ENCODE data around the gene UGT1A1.

UGT1A1 gene

GRCh38 chr2:233818639-233819621, 58.9 kb downstream of the UGT1A1 start:
- DNase-seq = no peak

- DNase-seq = no peak
Measured at GRCh38 chr2:233819884-233820773, 60.1 kb downstream of the UGT1A1 start.

DNA sequence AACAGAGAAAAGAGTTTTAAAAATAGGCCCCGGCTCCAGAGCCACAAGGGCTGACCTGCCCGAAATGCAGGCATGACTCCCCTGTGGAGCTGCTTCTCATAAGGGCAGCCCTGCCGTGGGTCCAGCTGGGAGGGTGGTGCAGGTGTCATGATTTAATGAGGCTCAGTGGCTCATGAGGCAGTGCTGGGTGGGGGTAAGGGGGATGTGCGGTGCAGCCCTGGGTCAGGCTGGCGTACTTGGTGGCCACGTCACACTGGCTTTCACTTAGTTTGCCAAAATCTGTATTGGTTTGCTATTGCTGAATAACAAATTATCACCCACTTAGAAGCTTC, 60.7 kb downstream of the UGT1A1 start:
- DNase-seq = no peak

DNA sequence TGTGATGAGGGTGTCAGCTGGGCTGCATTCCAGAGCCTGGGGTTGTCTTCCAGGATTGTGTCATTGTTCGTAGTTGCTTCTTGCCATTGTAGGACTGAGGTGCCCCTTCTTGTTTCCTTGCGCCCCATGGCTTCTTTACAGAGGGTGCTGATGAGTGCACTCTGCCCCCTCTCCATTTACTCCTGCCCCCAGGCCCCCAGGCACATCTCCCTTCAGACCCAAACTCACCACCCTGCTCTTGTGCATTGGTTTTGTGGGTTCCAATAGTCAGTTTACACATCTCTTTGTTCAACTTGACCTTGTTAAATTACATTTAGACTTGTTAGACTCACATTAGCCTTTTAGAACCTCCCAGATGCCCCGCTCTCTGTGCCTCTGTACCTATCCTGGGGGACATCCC, 61.1 kb downstream of the UGT1A1 start:
- no peak for DNase-seq

DNA sequence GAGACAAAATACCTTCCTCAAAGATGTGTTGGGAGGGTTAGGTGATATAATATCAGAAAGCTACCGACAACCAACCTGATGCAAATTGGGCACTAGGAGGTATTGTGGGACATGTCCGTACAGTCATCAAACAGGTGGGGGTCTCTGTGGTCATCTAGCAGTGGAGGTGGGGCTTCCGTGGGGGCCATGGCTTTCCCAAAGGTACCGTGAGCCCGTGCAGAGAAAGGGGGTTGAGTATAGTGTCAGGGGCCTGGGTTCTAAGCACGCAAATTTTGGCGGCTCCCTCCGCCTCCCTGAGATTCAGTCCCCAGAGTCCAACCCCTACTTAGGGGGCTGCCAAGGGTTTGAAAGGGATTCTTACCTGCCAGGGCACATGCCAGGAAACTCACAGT, 61.6 kb downstream of the UGT1A1 start:
- no peak for DNase-seq

DNA sequence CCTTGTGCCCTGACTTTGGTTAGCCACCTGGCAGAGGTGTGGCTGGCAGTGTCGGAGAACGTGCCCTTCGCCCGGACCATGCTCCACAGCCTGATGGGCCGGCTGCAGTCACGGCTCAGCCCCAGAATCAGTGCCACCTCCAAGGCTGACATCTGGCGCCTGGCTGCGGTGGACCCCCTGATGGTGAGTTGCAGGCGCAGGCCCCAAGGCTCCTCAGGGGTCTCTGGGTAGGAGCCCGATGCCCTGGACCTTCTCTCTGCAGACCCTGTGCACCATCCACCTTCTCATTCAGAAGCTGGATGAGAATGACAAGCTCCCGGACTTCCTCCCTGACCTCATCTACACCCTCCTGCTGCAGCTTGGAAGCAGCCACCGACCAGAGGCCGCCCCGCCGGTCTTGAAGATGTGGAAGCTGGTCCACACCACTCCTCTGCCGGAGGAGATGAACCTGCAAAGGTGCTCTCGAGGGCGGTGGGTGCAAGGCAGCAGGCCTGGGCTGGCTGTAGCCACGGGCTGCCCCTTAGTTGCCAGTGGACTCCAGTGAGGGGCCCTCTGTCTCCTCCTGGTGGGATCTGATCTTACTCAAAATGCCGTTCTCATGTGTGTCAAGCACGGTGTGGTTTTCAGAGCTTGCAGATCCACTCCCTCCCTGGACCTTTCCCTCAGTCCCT, 62.2 kb downstream of the UGT1A1 start:
- no peak for DNase-seq

All from COR-L47 (cell line).